ENCODE measurements around the gene UBR4.

DNA sequence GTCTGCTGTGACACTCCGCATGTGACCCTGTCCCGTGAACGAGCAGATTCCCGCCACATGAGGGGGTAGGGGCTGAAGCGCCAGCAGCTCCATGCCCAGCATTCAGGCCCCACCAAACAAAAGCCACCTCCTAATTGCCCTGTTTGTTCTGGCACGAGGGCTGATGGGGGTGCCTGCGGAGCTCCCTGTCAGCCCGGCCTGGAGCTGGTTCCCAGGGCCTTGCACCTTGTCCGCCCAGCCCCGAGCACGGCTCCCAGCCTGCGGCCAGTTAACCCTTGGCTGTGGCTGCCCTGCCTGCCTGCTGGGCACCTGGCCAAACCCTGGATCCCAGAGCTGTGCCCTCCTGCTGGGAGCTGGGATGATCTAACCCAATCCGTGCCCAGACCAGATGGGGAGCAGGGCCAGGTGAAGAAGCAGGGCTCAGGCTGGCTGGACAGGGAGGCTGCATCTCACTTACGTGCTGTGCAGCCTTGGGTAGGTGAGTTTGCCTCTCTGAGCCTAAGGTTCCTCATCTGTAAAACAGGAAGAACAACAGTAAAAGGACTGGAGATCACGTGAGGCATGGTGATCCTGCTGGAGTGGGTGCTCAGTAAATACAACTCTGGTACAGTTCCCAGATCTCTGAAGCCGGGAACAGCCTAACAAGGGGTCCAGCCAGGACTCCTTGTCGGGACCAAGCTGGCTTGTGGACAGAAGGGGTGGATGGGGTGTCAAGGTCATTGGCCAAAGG is 142.7 kb downstream of the UBR4 start:
- TF ChIP-seq, protein P1, sequence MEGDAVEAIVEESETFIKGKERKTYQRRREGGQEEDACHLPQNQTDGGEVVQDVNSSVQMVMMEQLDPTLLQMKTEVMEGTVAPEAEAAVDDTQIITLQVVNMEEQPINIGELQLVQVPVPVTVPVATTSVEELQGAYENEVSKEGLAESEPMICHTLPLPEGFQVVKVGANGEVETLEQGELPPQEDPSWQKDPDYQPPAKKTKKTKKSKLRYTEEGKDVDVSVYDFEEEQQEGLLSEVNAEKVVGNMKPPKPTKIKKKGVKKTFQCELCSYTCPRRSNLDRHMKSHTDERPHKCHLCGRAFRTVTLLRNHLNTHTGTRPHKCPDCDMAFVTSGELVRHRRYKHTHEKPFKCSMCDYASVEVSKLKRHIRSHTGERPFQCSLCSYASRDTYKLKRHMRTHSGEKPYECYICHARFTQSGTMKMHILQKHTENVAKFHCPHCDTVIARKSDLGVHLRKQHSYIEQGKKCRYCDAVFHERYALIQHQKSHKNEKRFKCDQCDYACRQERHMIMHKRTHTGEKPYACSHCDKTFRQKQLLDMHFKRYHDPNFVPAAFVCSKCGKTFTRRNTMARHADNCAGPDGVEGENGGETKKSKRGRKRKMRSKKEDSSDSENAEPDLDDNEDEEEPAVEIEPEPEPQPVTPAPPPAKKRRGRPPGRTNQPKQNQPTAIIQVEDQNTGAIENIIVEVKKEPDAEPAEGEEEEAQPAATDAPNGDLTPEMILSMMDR (IDR thresholded peaks at IDR 0.05): no peak
- TF ChIP-seq SIN3A (IDR thresholded peaks at IDR 0.05; ENCODE audit: borderline replicate concordance, insufficient read depth, low read depth, low read length): no peak
- TF ChIP-seq POLR2AphosphoS5 (IDR thresholded peaks at IDR 0.05; ENCODE audit: low read depth, low read length): no peak

Measured in Panc1 (cell line).